H9 (cell line): ENCODE results near the gene C1QTNF3. TPM values are rescaled to one million over a fixed set of nuclear protein-coding genes. Genes with fewer than 3 reads are reported as not detected.

Experiments
- DNase-seq: peaks from one replicate; pipeline ENCODE4 v3.0.0-alpha.2; 2017
- H2AFZ ChIP-seq: one replicate; pipeline ENCODE4 v1.6.1; 2013; ENCODE audit warnings: mild to moderate bottlenecking, low read length, control low read depth, moderate library complexity
- H2AK5ac ChIP-seq: 2 replicates; pipeline ENCODE4 v1.6.1; 2013; ENCODE audit warnings: low read length, control low read depth, mixed read lengths; ENCODE audit not compliant: insufficient read length
- H2BK120ac ChIP-seq: one replicate; pipeline ENCODE4 v1.6.1; 2013; ENCODE audit warnings: low read depth, mild to moderate bottlenecking, low read length, control low read depth, inconsistent platforms; ENCODE audit not compliant: poor library complexity, severe bottlenecking
- H2BK12ac ChIP-seq: 2 replicates; pipeline ENCODE4 v1.6.1; 2013; ENCODE audit warnings: low read length, control low read depth, mixed read lengths, low read depth; ENCODE audit not compliant: insufficient read length
- H2BK15ac ChIP-seq: 2 replicates; pipeline ENCODE4 v1.6.1; 2013; ENCODE audit warnings: low read depth, low read length, control low read depth
- H2BK20ac ChIP-seq: one replicate; pipeline ENCODE4 v1.6.1; 2013; ENCODE audit warnings: low read depth, mild to moderate bottlenecking, low read length, control low read depth, inconsistent platforms; ENCODE audit not compliant: poor library complexity, severe bottlenecking
- H2BK5ac ChIP-seq: 2 replicates; pipeline ENCODE4 v1.6.1; 2013; ENCODE audit warnings: low read length, control low read depth, mixed read lengths; ENCODE audit not compliant: insufficient read length
- H3K14ac ChIP-seq: 2 replicates; pipeline ENCODE4 v1.6.1; 2013; ENCODE audit warnings: low read length, control low read depth; ENCODE audit not compliant: insufficient read depth
- H3K18ac ChIP-seq: 2 replicates; pipeline ENCODE4 v1.6.1; 2013; ENCODE audit warnings: low read depth, mild to moderate bottlenecking, mixed read lengths, low read length, control low read depth; ENCODE audit not compliant: insufficient read length
- H3K23ac ChIP-seq: 2 replicates; pipeline ENCODE4 v1.6.1; 2013; ENCODE audit warnings: low read length, control low read depth, mixed read lengths, low read depth; ENCODE audit not compliant: insufficient read length
- H3K23me2 ChIP-seq: 2 replicates; pipeline ENCODE4 v1.6.1; 2013; ENCODE audit warnings: low read depth, mild to moderate bottlenecking, mixed read lengths, low read length, control low read depth; ENCODE audit not compliant: insufficient read length, poor library complexity, severe bottlenecking
- H3K27ac ChIP-seq: 2 replicates; pipeline ENCODE4 v1.5.1; 2013; ENCODE audit warnings: low read length, control low read depth, mixed read lengths, low read depth; ENCODE audit not compliant: insufficient read length
- H3K27me3 ChIP-seq: 2 replicates; pipeline ENCODE4 v1.6.1; 2013; ENCODE audit warnings: low read length, control low read depth, inconsistent platforms; ENCODE audit not compliant: insufficient read depth
- H3K4ac ChIP-seq: 2 replicates; pipeline ENCODE4 v1.6.1; 2013; ENCODE audit warnings: low read depth, mild to moderate bottlenecking, control low read depth, inconsistent platforms, low read length, moderate library complexity
- H3K4me1 ChIP-seq: 2 replicates; pipeline ENCODE4 v1.6.1; 2013; ENCODE audit warnings: low read length, control low read depth, inconsistent platforms; ENCODE audit not compliant: insufficient read depth
- H3K4me2 ChIP-seq: 2 replicates; pipeline ENCODE4 v1.6.1; 2013; ENCODE audit warnings: low read length, control low read depth, mixed read lengths; ENCODE audit not compliant: insufficient read length, insufficient read depth
- H3K56ac ChIP-seq: 2 replicates; pipeline ENCODE4 v1.6.1; 2013; ENCODE audit warnings: low read depth, mild to moderate bottlenecking, mixed read lengths, low read length, control low read depth; ENCODE audit not compliant: insufficient read length
- H3K79me1 ChIP-seq: 2 replicates; pipeline ENCODE4 v1.6.1; 2013; ENCODE audit warnings: low read depth, mild to moderate bottlenecking, moderate library complexity, low read length, control low read depth, inconsistent platforms; ENCODE audit not compliant: insufficient read depth, poor library complexity, severe bottlenecking
- H3K79me2 ChIP-seq: 2 replicates; pipeline ENCODE4 v1.6.1; 2013; ENCODE audit warnings: low read length, control low read depth, inconsistent platforms; ENCODE audit not compliant: insufficient read depth
- H3K9ac ChIP-seq: 2 replicates; pipeline ENCODE4 v1.6.1; 2013; ENCODE audit warnings: low read length, control low read depth, mixed read lengths; ENCODE audit not compliant: insufficient read length; ENCODE audit errors: extremely low read depth
- H3K9me3 ChIP-seq: one replicate; pipeline ENCODE4 v1.6.1; 2013; ENCODE audit warnings: low read depth, low read length, inconsistent platforms; ENCODE audit not compliant: control insufficient read depth
- H3T11ph ChIP-seq: one replicate; pipeline ENCODE4 v1.6.1; 2013; ENCODE audit warnings: mild to moderate bottlenecking, low read length, control low read depth, inconsistent platforms
- H4K20me1 ChIP-seq: one replicate; pipeline ENCODE4 v1.6.1; 2013; ENCODE audit not compliant: control insufficient read depth, insufficient read length, insufficient read depth
- H4K5ac ChIP-seq: 2 replicates; pipeline ENCODE4 v1.6.1; 2013; ENCODE audit warnings: low read depth, mild to moderate bottlenecking, mixed read lengths, low read length, control low read depth; ENCODE audit not compliant: insufficient read length
- H4K8ac ChIP-seq: replicated peaks from 2 replicates; pipeline ENCODE4 v1.6.1; 2013; ENCODE audit warnings: low read length, control low read depth, mixed read lengths, low read depth; ENCODE audit not compliant: insufficient read length
- H4K91ac ChIP-seq: 2 replicates; pipeline ENCODE4 v1.6.1; 2013; ENCODE audit warnings: low read depth, mild to moderate bottlenecking, moderate library complexity, mixed read lengths, low read length, control low read depth; ENCODE audit not compliant: insufficient read length
- H3K27ac Mint-ChIP-seq, 3 experiments: 2 replicates in 2 of 3; 3 replicates in 1 of 3; pipeline ENCODE4 v1.8.0; 2020 to 2021; ENCODE audit warnings: mixed read lengths in 3 of 3, mild to moderate bottlenecking in 1 of 3, moderate library complexity in 1 of 3
- H3K27me3 Mint-ChIP-seq: 2 replicates; pipeline ENCODE4 v1.8.0; 2021; ENCODE audit warnings: low read depth, mild to moderate bottlenecking, moderate library complexity, mixed read lengths
- H3K36me3 Mint-ChIP-seq, 3 experiments: 2 replicates in 2 of 3; 3 replicates in 1 of 3; pipeline ENCODE4 v1.8.0; 2020 to 2021; ENCODE audit warnings: low read depth in 3 of 3, mixed read lengths in 3 of 3; ENCODE audit not compliant: insufficient read depth in 1 of 3
- H3K4me1 Mint-ChIP-seq, 2 experiments: 2 replicates each; pipeline ENCODE4 v1.8.0; 2020; ENCODE audit warnings: mixed read lengths in 2 of 2
- H3K4me3 Mint-ChIP-seq, 2 experiments: 2 replicates in 1 of 2; 3 replicates in 1 of 2; pipeline ENCODE4 v1.8.0; 2020 to 2021; ENCODE audit warnings: mild to moderate bottlenecking in 2 of 2, mixed read lengths in 2 of 2, moderate library complexity in 1 of 2
- H3K9me3 Mint-ChIP-seq, 2 experiments: 2 replicates in 1 of 2; 3 replicates in 1 of 2; pipeline ENCODE4 v1.8.0; 2020; ENCODE audit warnings: mild to moderate bottlenecking in 2 of 2, mixed read lengths in 2 of 2, moderate library complexity in 1 of 2
- CTCF ChIP-seq: fragments of 200-600 bp; sonication (generic); conservative IDR thresholded peaks from 3 replicates; pipeline ENCODE4 v1.8.0; 2021; ENCODE audit warnings: antibody characterized with exemption, mild to moderate bottlenecking
- WGBS: extraction: QIAGEN DNeasy Blood & Tissue Kit; methylation state at CpG from one replicate; pipeline ENCODE4 v1.1.7; 2013; ENCODE audit warnings: missing lambda C conversion rate, low lambda C conversion rate, mixed read lengths; ENCODE audit not compliant: insufficient read length; ENCODE audit errors: extremely low coverage; 5-methylcytosine and 5-hydroxymethylcytosine counted together
- total RNA-seq: library from RNA; stranded (reverse); gene quantifications from 2 replicates; pipeline ENCODE4 v1.2.1, GENCODE V29; 2021

C1QTNF3 gene
- total RNA-seq, 1 experiment from 2014 or later: 1.1 TPM

GRCh38 chr5:34041247-34041972, 1.6 kb downstream of the C1QTNF3 start:
- DNase-seq: no peak
- Histone ChIP-seq H4K8ac (no peak overlapping the region), H4K91ac (no peak overlapping the region), H3K4ac (no peak overlapping the region), H3K18ac (no peak overlapping the region), H3K23ac (no peak overlapping the region), H3K79me1 (no peaks in the 10 kb centered on the region), H2AK5ac (no peak overlapping the region), H2BK120ac (no peak overlapping the region), H2BK15ac (no peak overlapping the region), H3T11ph (no peak overlapping the region), H3K27me3 (no peaks in the 10 kb centered on the region), H2BK5ac (no peak overlapping the region), H4K20me1 (no peaks in the 10 kb centered on the region), H3K9me3 (no peaks in the 10 kb centered on the region), H2BK12ac (no peak overlapping the region), H3K27ac (no peak overlapping the region), H4K5ac (no peak overlapping the region), H3K79me2 (no peaks in the 10 kb centered on the region), H2AFZ (no peak overlapping the region), H3K4me1 (0 out of 2 replicates have a peak, but pooled peaks cover 2% of the 10 kb centered on the region), H3K14ac (no peak overlapping the region), H3K4me2 (no peak overlapping the region), H3K9ac (no peak overlapping the region), H2BK20ac (no peak overlapping the region), H3K56ac (no peak overlapping the region), H3K23me2 (no peaks in the 10 kb centered on the region)
- H3K4me1 Mint-ChIP-seq: peaks cover 18 to 21% of the 10 kb centered on the region in 2 experiments
- no peak for TF ChIP-seq CTCF
- H3K4me3 Mint-ChIP-seq: no peak overlapping the region
- H3K9me3 Mint-ChIP-seq: peaks cover 2 to 3% of the 10 kb centered on the region in 2 experiments; a peak in 2 of 5 replicates
- H3K36me3 Mint-ChIP-seq: peaks cover 0 to 6% (median 1%) of the 10 kb centered on the region in 3 experiments; a peak in 3 of 7 replicates
- no peak overlapping the region for H3K27ac Mint-ChIP-seq
- no peaks in the 10 kb centered on the region for H3K27me3 Mint-ChIP-seq
- no CpG with 5 or more reads among the region's 1 CpG for WGBS
